T-helper 2 cell treated with Interferon-gamma antibody and Interleukin-4, amounts not matched to agents 5 μg/mL and 100 μg/mL, for 36 hours (primary cell): ENCODE results near the gene CDC45.
"Not testable (repeated sequence)": the region's sequence is repeated elsewhere in the genome, so short reads cannot be mapped to it uniquely, and the experiment has no call there.

Experiments
- DNase-seq: peaks from one replicate; pipeline ENCODE4 v3.0.0; 2021; ENCODE audit warnings: low spot score
- H3K27ac Mint-ChIP-seq: one replicate; pipeline ENCODE4 v1.8.0; 2021; ENCODE audit warnings: mild to moderate bottlenecking, mixed read lengths
- H3K27me3 Mint-ChIP-seq: one replicate; pipeline ENCODE4 v1.8.0; 2021; ENCODE audit warnings: low read depth, mixed read lengths
- H3K36me3 Mint-ChIP-seq: one replicate; pipeline ENCODE4 v1.8.0; 2021; ENCODE audit warnings: low read depth, mixed read lengths
- H3K4me1 Mint-ChIP-seq: one replicate; pipeline ENCODE4 v1.8.0; 2021; ENCODE audit warnings: low read depth, mixed read lengths
- H3K4me3 Mint-ChIP-seq: one replicate; pipeline ENCODE4 v1.8.0; 2022; ENCODE audit warnings: mild to moderate bottlenecking, moderate library complexity, mixed read lengths
- H3K9me3 Mint-ChIP-seq: one replicate; pipeline ENCODE4 v1.8.0; 2021; ENCODE audit warnings: mixed read lengths

The CDC45 gene

GRCh38 chr22:19442166-19442565, 37.6 kb upstream of the CDC45 start:
- DNase-seq, result no peak
- peaks cover 30% of the 10 kb centered on the region for H3K4me1 Mint-ChIP-seq
- H3K36me3 Mint-ChIP-seq, result peaks cover 25% of the 10 kb centered on the region
- H3K27me3 Mint-ChIP-seq, result no peaks in the 10 kb centered on the region
- no peak overlapping the region for H3K4me3 Mint-ChIP-seq
- no peak overlapping the region for H3K27ac Mint-ChIP-seq
- H3K9me3 Mint-ChIP-seq, result no peaks in the 10 kb centered on the region

- Mint-ChIP-seq H3K36me3 (peaks cover 25% of the 10 kb centered on the region), H3K9me3 (no peaks in the 10 kb centered on the region), H3K4me1 (peaks cover 31% of the 10 kb centered on the region), H3K27me3 (no peaks in the 10 kb centered on the region), H3K27ac (no peak overlapping the region), H3K4me3 (no peak overlapping the region)
- no peak for DNase-seq
Measured at GRCh38 chr22:19443544-19444211, 36.0 kb upstream of the CDC45 start.

GRCh38 chr22:19445279-19445982, 34.3 kb upstream of the CDC45 start:
- not testable (repeated sequence) for H3K27me3 Mint-ChIP-seq, H3K9me3 Mint-ChIP-seq, H3K27ac Mint-ChIP-seq, DNase-seq
- Mint-ChIP-seq H3K36me3 (peaks cover 26% of the 10 kb centered on the region), H3K4me1 (peaks cover 35% of the 10 kb centered on the region), H3K4me3 (peak overlapping the region; percentile 31)

- peak overlapping the region; percentile 93 for H3K4me3 Mint-ChIP-seq
- no peaks in the 10 kb centered on the region for H3K27me3 Mint-ChIP-seq
- peaks cover 35% of the 10 kb centered on the region for H3K4me1 Mint-ChIP-seq
- H3K36me3 Mint-ChIP-seq, result peaks cover 33% of the 10 kb centered on the region
- H3K27ac Mint-ChIP-seq, result peak overlapping the region; percentile 87
- H3K9me3 Mint-ChIP-seq, result no peaks in the 10 kb centered on the region
- no peak for DNase-seq
Measured at GRCh38 chr22:19446603-19447329, 33.0 kb upstream of the CDC45 start.

GRCh38 chr22:19447330-19448075, 32.2 kb upstream of the CDC45 start, which contains the start of gene C22orf39:
C22orf39 (minus strand) TSS chr22:19447711; CDS start chr22:19447688, 23 bp downstream.
- Mint-ChIP-seq H3K4me1 (peaks cover 35% of the 10 kb centered on the region), H3K36me3 (peaks cover 37% of the 10 kb centered on the region), H3K9me3 (no peaks in the 10 kb centered on the region), H3K4me3 (peak within 1 kb of the TSS; percentile 93), H3K27me3 (no peaks in the 10 kb centered on the region), H3K27ac (peak within 1 kb of the TSS; percentile 93)
- peak; percentile 85 for DNase-seq

GRCh38 chr22:19448076-19448607, 31.6 kb upstream of the CDC45 start:
- Mint-ChIP-seq H3K4me1 (peaks cover 31% of the 10 kb centered on the region), H3K27ac (peak overlapping the region; percentile 93), H3K4me3 (peak overlapping the region; percentile 93), H3K27me3 (no peaks in the 10 kb centered on the region), H3K36me3 (peaks cover 38% of the 10 kb centered on the region), H3K9me3 (no peaks in the 10 kb centered on the region)
- peak; percentile 27 for DNase-seq

- H3K4me1 Mint-ChIP-seq, result peaks cover 29% of the 10 kb centered on the region
- peak overlapping the region; percentile 93 for H3K4me3 Mint-ChIP-seq
- H3K27me3 Mint-ChIP-seq, result no peaks in the 10 kb centered on the region
- peak overlapping the region; percentile 12 for H3K27ac Mint-ChIP-seq
- H3K9me3 Mint-ChIP-seq, result no peaks in the 10 kb centered on the region
- H3K36me3 Mint-ChIP-seq, result peaks cover 37% of the 10 kb centered on the region
- DNase-seq, result peak; percentile 51
Measured at GRCh38 chr22:19448739-19449421, 30.8 kb upstream of the CDC45 start.

- H3K27ac Mint-ChIP-seq, result peak overlapping the region; percentile 31
- H3K4me1 Mint-ChIP-seq, result peaks cover 27% of the 10 kb centered on the region
- no peaks in the 10 kb centered on the region for H3K27me3 Mint-ChIP-seq
- no peaks in the 10 kb centered on the region for H3K9me3 Mint-ChIP-seq
- H3K36me3 Mint-ChIP-seq, result peaks cover 42% of the 10 kb centered on the region
- H3K4me3 Mint-ChIP-seq, result peak overlapping the region; percentile 18
- DNase-seq, result no peak
Measured at GRCh38 chr22:19449422-19449767, 30.3 kb upstream of the CDC45 start.

GRCh38 chr22:19450363-19451175, 29.2 kb upstream of the CDC45 start:
- H3K9me3 Mint-ChIP-seq, result no peaks in the 10 kb centered on the region
- no peak overlapping the region for H3K4me3 Mint-ChIP-seq
- peaks cover 47% of the 10 kb centered on the region for H3K36me3 Mint-ChIP-seq
- H3K27ac Mint-ChIP-seq, result no peak overlapping the region
- peaks cover 18% of the 10 kb centered on the region for H3K4me1 Mint-ChIP-seq
- DNase-seq, result no peak
- H3K27me3 Mint-ChIP-seq, result no peaks in the 10 kb centered on the region

- Mint-ChIP-seq H3K27ac (no peak overlapping the region), H3K27me3 (no peaks in the 10 kb centered on the region), H3K4me3 (no peak overlapping the region), H3K9me3 (no peaks in the 10 kb centered on the region), H3K4me1 (peaks cover 13% of the 10 kb centered on the region), H3K36me3 (peaks cover 52% of the 10 kb centered on the region)
- DNase-seq, result no peak
Measured at GRCh38 chr22:19451570-19451969, 28.1 kb upstream of the CDC45 start.

- Mint-ChIP-seq H3K4me3 (no peak overlapping the region), H3K36me3 (peaks cover 55% of the 10 kb centered on the region), H3K27me3 (no peaks in the 10 kb centered on the region), H3K4me1 (peaks cover 4% of the 10 kb centered on the region), H3K27ac (no peak overlapping the region), H3K9me3 (no peaks in the 10 kb centered on the region)
- DNase-seq, result no peak
Measured at GRCh38 chr22:19453718-19454117, 26.0 kb upstream of the CDC45 start.

GRCh38 chr22:19454156-19454555, 25.6 kb upstream of the CDC45 start:
- no peak for DNase-seq
- no peaks in the 10 kb centered on the region for H3K27me3 Mint-ChIP-seq
- H3K36me3 Mint-ChIP-seq, result peaks cover 55% of the 10 kb centered on the region
- peaks cover 3% of the 10 kb centered on the region for H3K4me1 Mint-ChIP-seq
- H3K27ac Mint-ChIP-seq, result no peak overlapping the region
- no peak overlapping the region for H3K4me3 Mint-ChIP-seq
- no peaks in the 10 kb centered on the region for H3K9me3 Mint-ChIP-seq
